ENCODE data around the gene TMEM106C. TPM values are rescaled to one million over a fixed set of nuclear protein-coding genes. Genes with fewer than 3 reads are reported as not detected.
"Not testable (repeated sequence)": the region's sequence is repeated elsewhere in the genome, so short reads cannot be mapped to it uniquely, and the experiment has no call there.

The TMEM106C gene
- total RNA-seq, 1 donor from 2014 or later: 37.5 TPM

DNA sequence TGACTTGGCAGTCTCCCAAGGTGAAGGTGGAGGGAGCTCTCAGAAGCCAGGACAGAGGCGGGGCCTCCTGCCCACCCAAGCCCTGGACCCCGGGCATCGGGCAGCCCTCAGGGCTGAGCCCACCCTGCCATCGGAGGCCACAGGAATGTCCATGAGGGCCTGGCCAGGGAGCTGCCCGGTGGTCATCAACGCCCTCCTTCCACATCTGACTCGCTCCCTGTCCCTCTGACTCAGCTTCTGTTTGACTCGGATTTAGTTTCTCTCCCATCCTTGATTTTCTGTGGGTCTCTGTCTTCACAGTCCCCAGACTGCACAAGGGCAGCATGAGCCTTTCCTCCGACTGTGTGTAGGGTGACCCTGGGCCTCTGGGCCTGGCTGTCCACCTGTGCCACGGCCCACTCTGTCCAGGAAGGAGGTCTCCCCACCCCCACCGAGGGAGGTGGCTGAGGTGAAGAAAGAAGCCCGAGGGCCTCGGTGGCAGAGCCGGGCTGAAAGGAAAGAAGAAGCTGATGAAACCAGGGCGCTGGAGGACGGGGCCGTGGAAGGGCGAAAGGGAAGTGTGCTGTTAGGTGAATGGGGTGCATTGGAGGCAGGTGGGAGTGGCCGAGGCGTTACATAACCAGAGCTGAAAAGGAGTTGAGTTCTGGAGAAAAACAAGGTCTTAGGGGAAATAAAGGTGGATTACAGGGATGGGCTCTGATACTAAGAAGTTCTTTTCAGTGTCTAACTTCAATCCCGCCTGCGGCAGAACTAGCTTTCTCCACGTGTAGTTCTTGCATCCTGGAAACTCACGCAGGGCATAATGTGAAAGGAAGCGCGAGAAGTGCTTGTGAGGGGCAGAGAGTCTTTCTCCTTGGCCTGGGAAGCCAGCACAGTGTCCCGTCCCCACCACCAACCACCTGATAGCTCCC lies 16.7 kb upstream of the TMEM106C start:
- intact Hi-C loops (cut with DNase I): loop anchor here (5.0 kb wide), 1 partner anchor 39 kb away; no protein-coding TSS in a partner anchor

GRCh38 chr12:47947341-47947740 lies 16.1 kb upstream of the TMEM106C start:
- DNase-seq (ENCODE audit: low spot score): no peak
- intact Hi-C loops (cut with DNase I): loop anchor here (5.0 kb wide), 1 partner anchor 40 kb away; no protein-coding TSS in a partner anchor

More for the DNA sequence above, 16.7 kb upstream of the TMEM106C start:
- no peak for DNase-seq (ENCODE audit: low spot score)

DNA sequence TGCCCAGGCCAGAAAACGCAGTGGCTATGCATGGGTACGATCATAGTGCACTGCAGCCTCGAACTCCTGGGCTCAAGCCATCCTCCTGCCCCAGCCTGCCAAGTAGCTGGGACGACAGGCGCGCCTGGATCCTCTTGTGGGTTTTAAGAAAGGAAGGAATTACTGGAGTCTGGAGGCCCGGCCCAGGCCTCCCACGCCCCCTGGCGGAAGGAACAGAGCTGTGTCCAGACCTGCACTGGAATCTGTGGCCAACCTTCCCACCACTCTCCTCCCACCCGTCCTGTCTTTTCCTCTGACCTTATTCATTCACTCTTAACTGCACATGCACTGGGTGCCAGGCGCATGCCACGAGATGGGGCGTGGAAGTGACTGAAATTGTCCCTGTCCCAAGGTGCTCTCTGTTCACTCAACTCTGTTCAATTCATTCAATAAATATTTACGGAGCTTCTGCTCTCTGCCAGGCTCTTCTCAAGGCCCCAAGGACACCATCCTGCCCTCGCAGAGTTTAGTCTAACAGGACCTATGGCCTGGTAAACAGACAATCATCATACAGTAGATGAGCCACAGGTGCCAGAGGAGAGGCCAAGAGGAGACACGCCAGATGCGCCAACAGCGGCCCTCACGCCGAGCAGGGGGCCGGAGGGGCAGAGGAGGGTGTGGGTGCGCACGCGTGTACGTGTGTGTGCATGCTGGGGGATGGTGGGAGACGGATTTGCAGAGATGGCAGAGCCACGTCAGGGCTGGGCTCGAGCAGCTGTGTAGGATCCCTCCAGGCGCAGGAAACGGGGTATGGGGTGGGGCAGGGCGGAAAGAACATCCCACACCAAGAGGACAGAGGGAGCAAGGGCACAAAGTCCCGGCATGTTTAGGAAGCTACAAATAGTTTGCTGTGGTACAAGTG lies 13.7 kb upstream of the TMEM106C start:
- intact Hi-C loops (cut with DNase I): loop anchor here (5.0 kb wide), 1 partner anchor 42 kb away; no protein-coding TSS in a partner anchor

DNA sequence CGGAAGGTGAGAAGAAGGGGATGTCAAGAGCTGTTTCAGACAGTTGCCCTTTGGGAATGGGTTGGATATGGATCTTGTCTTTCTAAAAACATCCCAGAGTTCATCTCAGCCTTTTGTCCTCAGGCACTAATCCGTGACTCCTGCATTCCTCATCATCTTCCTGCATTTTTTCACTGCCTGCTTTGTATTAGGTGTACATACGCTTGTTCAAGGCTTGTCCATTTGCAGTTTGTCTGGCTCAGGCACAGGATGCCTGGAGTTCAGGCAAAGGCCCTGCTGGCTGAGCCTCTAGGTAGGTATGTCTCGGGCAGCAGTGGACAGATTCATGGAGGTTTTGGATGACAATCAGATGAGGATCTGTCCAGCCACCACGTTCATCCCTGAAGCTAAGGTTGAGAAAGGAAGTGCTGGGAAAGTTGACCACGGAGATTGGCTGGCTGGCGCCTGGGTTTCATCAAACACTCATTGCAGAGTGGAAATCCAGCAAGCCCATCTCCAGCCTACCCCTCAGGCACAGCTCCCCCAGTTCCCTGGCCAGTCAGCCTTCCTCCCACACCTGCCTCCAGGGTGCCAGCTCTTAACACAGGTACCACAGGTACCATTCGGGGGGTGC lies 12.4 kb upstream of the TMEM106C start:
- no peak for DNase-seq (ENCODE audit: low spot score)
- intact Hi-C loops (cut with DNase I): no loop called here

More for the DNA sequence above, 13.7 kb upstream of the TMEM106C start:
- DNase-seq (ENCODE audit: low spot score): peak; percentile 85

GRCh38 chr12:47954058-47954457 lies 9.3 kb upstream of the TMEM106C start:
- DNase-seq (ENCODE audit: low spot score): no peak
- intact Hi-C loops (cut with DNase I): no loop called here

DNA sequence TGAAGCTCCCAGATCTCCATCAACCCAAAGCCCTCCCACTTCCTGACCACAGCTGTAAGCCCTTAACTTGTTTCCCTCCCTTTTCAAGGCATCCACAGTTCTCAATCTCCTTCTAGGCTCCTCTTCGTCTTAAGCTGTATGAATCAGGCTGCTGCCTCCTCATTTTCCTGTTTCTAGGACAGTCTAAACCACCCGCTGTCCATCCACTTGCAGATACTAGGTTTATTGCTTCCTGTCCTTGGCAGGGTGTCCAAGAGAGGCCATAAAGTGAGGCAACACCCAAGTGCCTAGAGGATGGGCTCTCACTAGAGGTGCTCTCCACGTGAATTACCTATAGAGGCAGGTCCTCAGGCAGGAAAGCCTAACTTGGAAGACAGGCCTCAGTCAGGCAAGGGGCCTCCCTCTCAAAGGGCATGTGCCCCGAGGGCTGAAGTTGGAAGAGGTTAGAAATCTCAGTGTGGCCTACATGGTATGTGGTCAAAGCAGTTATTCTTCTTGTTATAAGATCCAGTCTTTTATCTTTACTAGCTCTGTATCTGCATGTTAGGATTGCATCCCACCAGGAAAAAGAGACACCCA lies 8.8 kb upstream of the TMEM106C start:
- DNase-seq (ENCODE audit: low spot score): no peak
- intact Hi-C loops (cut with DNase I): no loop called here

- no peak for DNase-seq (ENCODE audit: low spot score)
- intact Hi-C loops (cut with DNase I): no loop called here
Measured at GRCh38 chr12:47955059-47955458, 8.3 kb upstream of the TMEM106C start.

DNA sequence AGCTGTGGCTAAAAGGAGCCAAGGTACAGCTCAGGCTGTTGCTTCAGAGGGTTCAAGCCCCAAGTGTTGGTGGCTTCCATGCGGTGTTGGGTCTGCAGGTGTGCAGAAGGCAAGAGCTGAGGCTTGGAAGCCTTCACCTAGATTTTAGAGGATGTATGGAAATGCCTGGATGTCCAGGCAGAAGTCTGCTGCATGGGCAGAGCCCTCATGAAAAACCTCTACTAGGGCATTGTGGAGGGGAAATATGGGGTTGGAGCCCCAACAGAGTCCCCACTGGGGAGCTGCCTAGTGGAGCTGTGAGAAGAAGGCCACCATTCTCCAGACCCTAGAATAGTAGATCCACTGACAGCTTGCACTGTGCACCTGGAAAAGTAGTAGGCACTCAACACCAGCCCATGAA lies 5.7 kb upstream of the TMEM106C start:
- intact Hi-C loops (cut with DNase I): not testable (repeated sequence)

DNA sequence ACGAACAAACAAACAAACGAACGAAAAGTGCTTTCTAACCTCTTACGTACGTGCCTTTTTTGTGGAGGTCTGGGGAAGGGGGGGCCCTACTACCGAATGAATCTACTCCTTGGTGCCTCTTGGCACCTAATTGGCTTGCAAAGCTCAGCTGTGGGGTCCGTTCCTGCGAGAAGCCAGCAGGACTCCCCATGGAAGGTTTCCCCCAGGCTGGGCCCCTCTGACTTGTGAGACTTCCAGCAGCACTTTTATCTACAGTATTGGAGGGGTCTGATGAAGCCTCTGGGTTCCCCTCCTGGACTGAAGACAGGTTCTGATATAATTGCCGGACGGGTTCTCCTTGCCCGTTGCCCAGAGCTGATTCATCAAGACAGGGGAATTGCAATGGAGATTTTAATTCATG lies 1.2 kb upstream of the TMEM106C start:
- no peak for DNase-seq (ENCODE audit: low spot score)
- intact Hi-C loops (cut with DNase I): no loop called here

More for the DNA sequence above, 5.7 kb upstream of the TMEM106C start:
- not testable (repeated sequence) for DNase-seq (ENCODE audit: low spot score)

DNA sequence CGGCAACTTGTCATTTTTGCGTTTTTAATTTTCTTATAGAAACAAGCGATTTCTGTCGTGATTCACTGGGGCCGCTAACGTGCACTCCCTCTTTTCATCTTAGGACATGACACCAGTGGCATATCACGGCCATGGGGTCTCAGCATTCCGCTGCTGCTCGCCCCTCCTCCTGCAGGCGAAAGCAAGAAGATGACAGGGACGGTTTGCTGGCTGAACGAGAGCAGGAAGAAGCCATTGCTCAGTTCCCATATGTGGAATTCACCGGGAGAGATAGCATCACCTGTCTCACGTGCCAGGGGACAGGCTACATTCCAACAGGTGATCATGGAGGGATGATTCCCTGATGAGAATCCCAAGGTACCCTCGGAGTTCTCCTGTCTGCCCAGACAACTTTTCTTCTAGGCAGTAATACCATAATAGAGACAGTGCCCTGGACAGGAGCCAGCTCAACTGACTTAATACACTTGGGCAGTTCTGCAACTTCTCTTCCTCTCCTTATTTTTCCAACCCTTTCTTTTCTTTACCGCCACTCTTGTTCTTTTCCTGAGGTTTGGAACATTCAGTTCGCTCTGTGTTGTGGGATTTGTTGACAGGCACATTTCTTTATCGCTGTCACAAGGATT lies 821 bp downstream of the TMEM106C start:
- intact Hi-C loops (cut with DNase I): no loop called here
- no peak for DNase-seq (ENCODE audit: low spot score)

DNA sequence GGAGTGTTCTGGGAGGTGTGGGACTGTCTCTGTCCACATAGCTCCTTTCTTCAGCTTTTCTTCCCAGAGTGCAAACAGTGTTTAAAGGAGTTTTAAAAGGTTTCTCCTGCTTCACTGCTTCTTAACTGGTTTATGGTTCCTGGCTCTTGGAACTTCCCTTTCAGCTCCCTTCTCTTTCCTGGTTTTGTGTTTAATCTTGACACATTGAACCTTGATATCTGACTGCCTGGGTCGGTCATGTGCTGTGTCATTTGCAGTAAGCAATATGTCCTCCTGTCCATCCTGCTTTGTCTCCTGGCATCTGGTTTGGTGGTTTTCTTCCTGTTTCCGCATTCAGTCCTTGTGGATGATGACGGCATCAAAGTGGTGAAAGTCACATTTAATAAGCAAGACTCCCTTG lies 2.2 kb downstream of the TMEM106C start:
- DNase-seq (ENCODE audit: low spot score): no peak
- intact Hi-C loops (cut with DNase I): no loop called here

- intact Hi-C loops (cut with DNase I): no loop called here
- DNase-seq (ENCODE audit: low spot score): no peak
Measured at GRCh38 chr12:47967461-47968321, 4.3 kb downstream of the TMEM106C start.

DNA sequence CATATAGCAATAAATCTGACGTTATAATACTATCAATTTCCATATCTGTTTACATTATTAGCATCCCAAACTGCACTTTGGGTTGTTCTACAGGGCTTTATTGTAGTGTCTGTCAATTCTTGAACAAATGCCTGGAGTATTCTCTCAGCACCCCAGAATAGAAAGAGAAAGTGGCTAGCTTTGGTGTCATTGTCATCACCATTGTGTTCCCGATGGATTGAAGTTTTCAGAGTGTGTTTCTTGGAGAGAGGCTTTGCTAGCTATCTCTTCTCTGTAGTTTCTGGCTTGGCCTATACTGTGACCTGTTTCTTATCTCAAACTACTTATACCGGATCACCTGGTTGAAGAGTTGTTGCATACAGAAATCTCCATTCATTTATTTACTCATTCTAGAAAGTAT lies 6.4 kb downstream of the TMEM106C start:
- DNase-seq (ENCODE audit: low spot score): no peak
- intact Hi-C loops (cut with DNase I): no loop called here

DNA sequence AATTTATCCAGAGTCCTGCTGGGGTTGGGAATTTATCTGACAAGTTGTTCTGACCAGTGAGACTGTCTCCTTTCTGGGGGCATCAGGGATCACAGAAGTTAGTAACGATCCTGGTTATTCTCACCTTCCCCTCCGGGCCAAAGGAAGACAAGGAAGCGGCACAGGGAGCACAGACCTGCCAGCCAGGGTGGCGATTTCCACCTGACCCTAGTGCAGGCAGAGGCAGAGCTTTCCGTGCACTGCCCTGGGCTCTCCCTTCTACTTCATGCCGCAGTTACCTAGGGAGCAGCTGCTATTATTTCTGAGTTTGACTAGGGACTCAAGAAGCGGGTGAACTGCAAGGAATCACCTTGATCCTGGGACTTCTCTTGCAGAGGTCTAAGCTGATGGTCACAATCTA lies 7.4 kb downstream of the TMEM106C start:
- DNase-seq (ENCODE audit: low spot score): no peak
- intact Hi-C loops (cut with DNase I): no loop called here

GRCh38 chr12:47972895-47973294 lies 9.5 kb downstream of the TMEM106C start:
- no peak for DNase-seq (ENCODE audit: low spot score)

GRCh38 chr12:47973870-47974269 lies 10.5 kb downstream of the TMEM106C start:
- no peak for DNase-seq (ENCODE audit: low spot score)
- intact Hi-C loops (cut with DNase I): no loop called here

More at GRCh38 chr12:47972895-47973294, 9.5 kb downstream of the TMEM106C start:
- intact Hi-C loops (cut with DNase I): no loop called here

DNA sequence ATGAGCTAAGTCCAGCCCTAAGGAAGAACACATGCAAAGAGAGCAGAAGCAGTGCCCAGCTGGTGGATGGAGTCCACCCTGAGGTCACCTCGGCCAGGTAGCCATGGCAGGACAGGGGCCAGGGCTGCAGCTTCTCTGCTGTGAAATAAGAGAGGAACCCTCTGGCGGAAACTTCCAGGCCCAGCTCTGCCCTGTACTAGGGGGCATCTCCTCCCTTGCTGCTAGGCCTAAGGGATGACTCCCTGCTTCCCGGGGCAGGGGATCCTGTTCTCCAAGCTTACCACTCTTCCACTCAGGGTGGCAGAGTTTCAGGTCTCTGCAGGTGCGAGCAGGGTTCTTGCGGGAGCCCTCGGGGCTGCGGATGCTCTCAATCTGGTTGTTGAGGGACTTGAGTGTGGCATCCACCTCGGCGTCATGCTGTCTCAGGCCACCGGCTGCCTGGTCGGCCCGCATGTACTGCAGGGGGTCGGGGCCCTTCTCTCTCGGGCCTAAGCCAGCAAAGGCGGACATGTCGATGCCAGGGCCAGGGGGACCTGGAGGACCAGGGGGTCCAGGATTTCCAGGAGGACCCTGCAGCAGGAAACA lies 11.7 kb downstream of the TMEM106C start:
- intact Hi-C loops (cut with DNase I): no loop called here
- DNase-seq (ENCODE audit: low spot score): no peak

DNA sequence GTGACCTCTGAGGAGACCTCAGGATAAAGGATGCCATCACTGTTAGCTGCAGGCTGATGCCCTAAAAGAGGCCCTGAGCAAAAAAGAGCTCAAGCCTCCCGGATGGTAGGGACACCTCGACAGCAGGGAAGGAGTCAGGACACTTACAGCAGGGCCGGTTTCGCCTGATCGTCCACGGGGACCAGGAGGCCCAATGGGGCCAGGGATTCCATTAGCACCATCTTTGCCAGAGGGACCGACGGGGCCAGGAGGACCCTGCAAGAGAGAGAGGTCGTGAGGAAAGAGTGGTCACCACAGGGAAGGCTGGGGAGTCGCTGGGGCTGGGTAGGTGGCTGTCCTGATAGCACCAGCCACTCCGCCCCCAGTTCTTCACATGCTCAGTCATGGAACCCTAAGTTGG lies 12.4 kb downstream of the TMEM106C start:
- intact Hi-C loops (cut with DNase I): no loop called here
- DNase-seq (ENCODE audit: low spot score): no peak
